ENCODE measurements around the gene TPCN1. TPM values are rescaled to one million over a fixed set of nuclear protein-coding genes. Genes with fewer than 3 reads are reported as not detected.

Gene TPCN1
- total RNA-seq, 1 experiment from 2014 or later: 43.0 TPM

GRCh38 chr12:113318046-113318656 lies 96.9 kb downstream of the TPCN1 start:
- Mint-ChIP-seq H3K4me1 (ENCODE audit: insufficient read depth, unreplicated experiment) (no peaks in the 10 kb centered on the region), H3K27me3 (ENCODE audit: insufficient read depth, unreplicated experiment) (no peaks in the 10 kb centered on the region), H3K9me3 (ENCODE audit: unreplicated experiment) (no peaks in the 10 kb centered on the region), H3K4me3 (ENCODE audit: unreplicated experiment) (no peak overlapping the region), H3K27ac (ENCODE audit: low read depth, unreplicated experiment) (no peak overlapping the region), H3K36me3 (ENCODE audit: insufficient read depth, unreplicated experiment) (peaks cover 44% of the 10 kb centered on the region)
- BruUV-seq (replicated peaks): no TSS peak
- TF ChIP-seq CTCF (IDR thresholded peaks at IDR 0.05; ENCODE audit: unreplicated experiment): no peak
- POLR2A ChIA-PET: interaction anchor here (0.5 kb wide), 1 partner anchor 17 kb away, joined by 3 read pairs; no protein-coding TSS in a partner anchor
- DNase-seq (ENCODE audit: unreplicated experiment): no peak
- intact Hi-C loops (cut with micrococcal nuclease): no loop called here
- CTCF ChIA-PET: no interaction called here

DNA sequence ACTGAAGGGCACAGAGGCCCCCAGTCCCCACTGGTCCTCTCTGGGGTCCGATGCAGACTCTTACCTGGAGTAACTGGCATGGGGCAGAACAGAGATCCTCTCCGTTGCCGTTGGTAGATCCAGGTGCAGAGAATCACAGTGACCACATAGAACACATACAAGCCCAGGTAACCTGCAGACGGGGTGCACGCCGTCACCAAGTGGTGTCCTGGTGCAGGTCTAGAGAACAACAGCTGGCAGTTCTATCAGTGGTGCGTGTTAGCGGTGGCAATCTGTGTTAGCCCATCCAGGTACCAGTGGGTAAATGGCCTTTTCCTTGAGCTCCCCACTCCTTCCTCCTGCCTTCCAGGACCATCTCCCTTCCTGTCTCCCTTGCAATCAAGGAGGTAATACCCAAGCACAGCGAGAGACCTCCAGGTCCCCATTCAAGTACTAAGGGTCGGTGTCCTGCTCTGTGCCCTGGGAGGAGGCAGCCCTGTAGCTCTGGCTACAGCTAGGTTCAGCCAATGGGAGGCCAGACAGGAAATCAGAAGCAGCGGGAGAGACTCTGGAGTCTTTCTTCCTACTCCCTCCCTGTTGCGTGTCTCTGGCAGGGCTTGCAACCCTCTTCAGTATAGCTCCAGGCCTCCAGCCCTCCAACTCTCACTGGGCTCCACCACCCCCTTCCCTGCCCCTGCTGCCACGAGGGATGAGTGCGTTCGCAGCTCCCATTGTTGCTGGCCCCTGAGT lies 97.8 kb downstream of the TPCN1 start:
- Mint-ChIP-seq H3K27ac (ENCODE audit: low read depth, unreplicated experiment) (no peak overlapping the region), H3K27me3 (ENCODE audit: insufficient read depth, unreplicated experiment) (no peaks in the 10 kb centered on the region), H3K36me3 (ENCODE audit: insufficient read depth, unreplicated experiment) (peaks cover 45% of the 10 kb centered on the region), H3K4me1 (ENCODE audit: insufficient read depth, unreplicated experiment) (no peaks in the 10 kb centered on the region), H3K9me3 (ENCODE audit: unreplicated experiment) (no peaks in the 10 kb centered on the region), H3K4me3 (ENCODE audit: unreplicated experiment) (no peak overlapping the region)
- ChIA-PET POLR2A (interaction anchor here (1.1 kb wide), 1 partner anchor 12 kb away, joined by 3 read pairs; no protein-coding TSS in a partner anchor), CTCF (no interaction called here)
- TF ChIP-seq CTCF (IDR thresholded peaks at IDR 0.05; ENCODE audit: unreplicated experiment): no peak
- no TSS peak for BruUV-seq (replicated peaks)
- no peak for DNase-seq (ENCODE audit: unreplicated experiment)
- intact Hi-C loops (cut with micrococcal nuclease): no loop called here

DNA sequence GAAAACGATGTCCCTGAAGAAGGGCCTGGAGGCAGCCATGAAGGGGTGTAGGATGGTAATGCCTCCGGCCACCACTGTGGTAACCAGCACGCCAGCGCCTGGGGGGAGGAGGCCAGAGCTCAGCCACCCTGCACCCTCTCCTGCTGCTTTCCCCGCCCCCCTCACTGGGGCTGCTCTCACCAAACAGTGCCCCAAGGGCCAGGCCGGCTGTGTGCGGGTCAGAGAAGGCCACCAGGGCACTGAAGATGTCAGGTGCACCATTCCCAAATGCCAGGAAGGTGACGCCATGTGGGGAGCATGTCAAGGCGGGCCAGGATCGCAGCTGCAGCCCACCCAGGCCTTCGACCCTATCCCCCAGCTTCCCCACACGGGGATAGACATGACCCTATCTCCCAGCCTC lies 99.1 kb downstream of the TPCN1 start:
- BruUV-seq (replicated peaks): no TSS peak
- no peak for TF ChIP-seq CTCF (IDR thresholded peaks at IDR 0.05; ENCODE audit: unreplicated experiment)
- Mint-ChIP-seq H3K27ac (ENCODE audit: low read depth, unreplicated experiment) (no peak overlapping the region), H3K4me1 (ENCODE audit: insufficient read depth, unreplicated experiment) (no peaks in the 10 kb centered on the region), H3K27me3 (ENCODE audit: insufficient read depth, unreplicated experiment) (no peaks in the 10 kb centered on the region), H3K9me3 (ENCODE audit: unreplicated experiment) (no peaks in the 10 kb centered on the region), H3K4me3 (ENCODE audit: unreplicated experiment) (no peak overlapping the region), H3K36me3 (ENCODE audit: insufficient read depth, unreplicated experiment) (peaks cover 38% of the 10 kb centered on the region)
- intact Hi-C loops (cut with micrococcal nuclease): no loop called here
- ChIA-PET CTCF (interaction anchor here (0.7 to 1.2 kb wide), 2 partner anchors 8 to 11 kb away, joined by 3 to 5 read pairs; no protein-coding TSS in a partner anchor), POLR2A (no interaction called here)
- DNase-seq (ENCODE audit: unreplicated experiment): no peak

DNA sequence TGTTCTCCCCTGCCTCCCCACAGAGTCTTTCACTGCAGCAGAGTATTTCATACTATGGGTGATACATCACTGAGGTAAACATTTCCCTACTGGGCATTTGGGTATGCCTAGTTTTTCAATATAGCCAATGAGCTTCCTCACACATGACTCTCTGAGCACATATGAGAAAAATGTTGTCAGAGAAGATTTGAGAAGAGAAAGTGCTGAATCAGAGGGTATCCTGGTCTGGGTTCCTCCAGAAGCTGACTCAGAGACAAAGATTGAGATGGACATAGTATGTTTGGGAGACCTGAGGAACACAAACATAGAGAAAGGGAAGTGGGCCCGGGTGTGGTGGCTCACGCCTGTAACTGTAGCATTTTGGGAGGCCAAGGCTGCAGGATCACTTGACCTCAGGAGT lies 101.1 kb downstream of the TPCN1 start:
- intact Hi-C loops (cut with micrococcal nuclease): no loop called here
- no peak overlapping the region for H3K27ac Mint-ChIP-seq (ENCODE audit: low read depth, unreplicated experiment)
- H3K36me3 Mint-ChIP-seq (ENCODE audit: insufficient read depth, unreplicated experiment): peaks cover 41% of the 10 kb centered on the region
- DNase-seq (ENCODE audit: unreplicated experiment): no peak
- H3K4me3 Mint-ChIP-seq (ENCODE audit: unreplicated experiment): no peak overlapping the region
- no peaks in the 10 kb centered on the region for H3K9me3 Mint-ChIP-seq (ENCODE audit: unreplicated experiment)
- no peaks in the 10 kb centered on the region for H3K4me1 Mint-ChIP-seq (ENCODE audit: insufficient read depth, unreplicated experiment)
- BruUV-seq (replicated peaks): no TSS peak
- POLR2A ChIA-PET: interaction anchor here (1.1 kb wide), 1 partner anchor 30 kb away, joined by 3 read pairs; no protein-coding TSS in a partner anchor
- CTCF ChIA-PET: interaction anchor here (0.6 to 1.7 kb wide), 4 partner anchors 9 to 643 kb away, joined by 3 to 6 read pairs (median 3); no protein-coding TSS in a partner anchor
- no peak for TF ChIP-seq CTCF (IDR thresholded peaks at IDR 0.05; ENCODE audit: unreplicated experiment)
- no peaks in the 10 kb centered on the region for H3K27me3 Mint-ChIP-seq (ENCODE audit: insufficient read depth, unreplicated experiment)
